ENCODE measurements around the gene CCDC88C. TPM values are rescaled to one million over a fixed set of nuclear protein-coding genes. Genes with fewer than 3 reads are reported as not detected.

Gene CCDC88C
- total and polyA plus RNA-seq, 8 donors = 26.2 to 41.8 (median 31.6) TPM

DNA sequence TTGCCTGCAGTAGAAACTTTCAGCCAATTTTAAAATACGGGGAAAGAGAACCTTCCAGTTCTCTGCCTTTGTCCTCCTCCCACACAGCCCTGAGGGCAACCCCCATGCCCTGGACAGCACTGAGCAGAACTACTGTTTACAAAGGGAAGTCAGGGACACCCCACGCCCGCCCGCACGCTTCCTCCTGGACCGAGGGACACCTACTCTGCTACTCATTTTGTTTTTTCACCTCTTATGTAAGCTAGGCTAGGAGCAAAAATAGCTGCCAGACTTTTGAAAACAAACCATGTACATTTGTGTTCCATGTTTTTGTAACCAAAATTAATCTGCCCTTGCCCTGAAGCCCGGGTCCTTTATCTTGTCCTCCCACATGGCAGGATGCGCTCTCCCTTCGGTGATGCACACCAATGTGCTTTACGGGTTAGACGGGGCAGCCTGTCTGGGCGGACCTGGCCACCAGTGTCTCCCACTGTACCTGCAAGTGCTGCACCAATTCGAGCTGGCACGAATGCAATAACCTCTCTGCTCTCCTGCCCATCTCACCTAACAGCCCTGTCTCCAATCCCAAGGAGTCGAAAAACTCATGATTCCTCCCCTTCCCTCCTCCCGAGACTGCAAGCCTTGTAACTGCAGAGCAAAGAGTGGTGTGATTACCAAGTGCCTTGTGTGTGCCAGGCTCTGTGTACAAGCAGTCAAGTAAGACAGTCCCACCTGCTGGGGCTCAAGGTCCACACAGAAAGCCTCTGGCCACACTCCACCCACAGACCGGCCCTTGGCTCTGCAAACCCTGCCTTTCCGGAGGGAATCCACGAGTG lies 85.2 kb downstream of the CCDC88C start:
- no peaks in the 10 kb centered on the region for H3K27me3 ChIP-seq
- no peaks in the 10 kb centered on the region for H3K9me3 ChIP-seq
- H3K36me3 ChIP-seq = peaks cover 0 to 37% of the 10 kb centered on the region in 2 donors
- ATAC-seq (peak; percentile 46), DNase-seq (peak in 2 of 4 donors; percentile 79 to 93)
- peak overlapping the region in 1 of 2 donors; percentile 28 for H3K27ac ChIP-seq
- peaks cover 26 to 45% of the 10 kb centered on the region in 2 donors for H3K4me1 ChIP-seq
- intact Hi-C loops (cut with DNase I) = no loop called here
- H3K4me3 ChIP-seq = no peak overlapping the region
- TF ChIP-seq, protein P1, sequence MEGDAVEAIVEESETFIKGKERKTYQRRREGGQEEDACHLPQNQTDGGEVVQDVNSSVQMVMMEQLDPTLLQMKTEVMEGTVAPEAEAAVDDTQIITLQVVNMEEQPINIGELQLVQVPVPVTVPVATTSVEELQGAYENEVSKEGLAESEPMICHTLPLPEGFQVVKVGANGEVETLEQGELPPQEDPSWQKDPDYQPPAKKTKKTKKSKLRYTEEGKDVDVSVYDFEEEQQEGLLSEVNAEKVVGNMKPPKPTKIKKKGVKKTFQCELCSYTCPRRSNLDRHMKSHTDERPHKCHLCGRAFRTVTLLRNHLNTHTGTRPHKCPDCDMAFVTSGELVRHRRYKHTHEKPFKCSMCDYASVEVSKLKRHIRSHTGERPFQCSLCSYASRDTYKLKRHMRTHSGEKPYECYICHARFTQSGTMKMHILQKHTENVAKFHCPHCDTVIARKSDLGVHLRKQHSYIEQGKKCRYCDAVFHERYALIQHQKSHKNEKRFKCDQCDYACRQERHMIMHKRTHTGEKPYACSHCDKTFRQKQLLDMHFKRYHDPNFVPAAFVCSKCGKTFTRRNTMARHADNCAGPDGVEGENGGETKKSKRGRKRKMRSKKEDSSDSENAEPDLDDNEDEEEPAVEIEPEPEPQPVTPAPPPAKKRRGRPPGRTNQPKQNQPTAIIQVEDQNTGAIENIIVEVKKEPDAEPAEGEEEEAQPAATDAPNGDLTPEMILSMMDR (IDR thresholded peaks at IDR 0.05) = no peak

DNA sequence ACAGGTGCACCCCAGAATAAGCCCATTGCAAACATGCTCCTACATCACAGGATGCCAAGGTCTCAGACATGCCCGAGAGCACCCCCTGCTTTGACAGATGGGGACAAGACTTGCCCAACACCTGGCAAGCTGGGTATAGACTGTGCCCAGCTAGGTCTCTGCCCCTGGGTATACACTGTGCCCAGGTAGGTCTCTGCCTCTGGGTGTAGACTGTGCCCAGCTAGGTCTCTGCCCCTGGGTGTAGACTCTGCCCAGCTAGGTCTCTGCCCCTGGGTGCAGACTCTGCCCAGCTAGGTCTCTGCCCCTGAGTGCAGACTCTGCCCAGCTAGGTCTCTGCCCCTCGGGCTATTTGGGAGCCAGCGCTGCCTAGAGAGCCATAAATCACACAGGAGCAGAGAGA lies 85.9 kb downstream of the CCDC88C start:
- no peak for DNase-seq
- H3K27me3 ChIP-seq = no peaks in the 10 kb centered on the region
- peaks cover 26 to 48% of the 10 kb centered on the region in 2 donors for H3K4me1 ChIP-seq
- peak; percentile 1 for ATAC-seq
- H3K36me3 ChIP-seq = peaks cover 0 to 30% of the 10 kb centered on the region in 2 donors
- H3K9me3 ChIP-seq = no peaks in the 10 kb centered on the region
- TF ChIP-seq, protein P1 (IDR thresholded peaks at IDR 0.05) = no peak
- H3K27ac ChIP-seq = peak overlapping the region in 1 of 2 donors; percentile 53
- no peak overlapping the region for H3K4me3 ChIP-seq
- intact Hi-C loops (cut with DNase I) = no loop called here

DNA sequence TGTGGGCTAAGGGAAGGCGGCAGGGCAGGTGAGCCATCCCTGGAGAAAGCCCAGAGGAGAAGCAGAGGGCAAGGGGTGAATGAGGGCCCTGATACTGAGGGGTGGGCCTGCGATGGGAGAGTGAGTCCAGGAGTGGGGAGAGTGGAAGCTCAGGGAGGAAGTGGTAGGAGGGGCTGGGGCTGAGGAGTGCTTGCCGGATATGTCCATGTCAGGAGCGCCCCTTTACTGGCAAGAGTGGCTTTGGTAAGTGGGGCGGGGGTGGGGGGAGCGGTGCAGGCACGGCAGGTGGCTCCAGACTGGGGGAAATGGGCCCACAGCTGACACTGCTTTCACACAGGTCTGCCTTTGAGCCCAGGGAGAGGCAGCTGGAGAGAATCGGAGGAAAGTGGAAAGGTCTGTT lies 86.8 kb downstream of the CCDC88C start:
- Histone ChIP-seq H3K9me3 (no peaks in the 10 kb centered on the region), H3K27ac (peak overlapping the region; percentile 33 to 53), H3K4me3 (no peak overlapping the region), H3K4me1 (peaks cover 26 to 57% of the 10 kb centered on the region in 2 donors), H3K36me3 (peaks cover 0 to 23% of the 10 kb centered on the region in 2 donors), H3K27me3 (no peaks in the 10 kb centered on the region)
- ATAC-seq (peak; percentile 70), DNase-seq (peak in 2 of 4 donors; percentile 30 to 49)
- TF ChIP-seq, protein P1 (IDR thresholded peaks at IDR 0.05) = no peak
- intact Hi-C loops (cut with DNase I) = no loop called here

DNA sequence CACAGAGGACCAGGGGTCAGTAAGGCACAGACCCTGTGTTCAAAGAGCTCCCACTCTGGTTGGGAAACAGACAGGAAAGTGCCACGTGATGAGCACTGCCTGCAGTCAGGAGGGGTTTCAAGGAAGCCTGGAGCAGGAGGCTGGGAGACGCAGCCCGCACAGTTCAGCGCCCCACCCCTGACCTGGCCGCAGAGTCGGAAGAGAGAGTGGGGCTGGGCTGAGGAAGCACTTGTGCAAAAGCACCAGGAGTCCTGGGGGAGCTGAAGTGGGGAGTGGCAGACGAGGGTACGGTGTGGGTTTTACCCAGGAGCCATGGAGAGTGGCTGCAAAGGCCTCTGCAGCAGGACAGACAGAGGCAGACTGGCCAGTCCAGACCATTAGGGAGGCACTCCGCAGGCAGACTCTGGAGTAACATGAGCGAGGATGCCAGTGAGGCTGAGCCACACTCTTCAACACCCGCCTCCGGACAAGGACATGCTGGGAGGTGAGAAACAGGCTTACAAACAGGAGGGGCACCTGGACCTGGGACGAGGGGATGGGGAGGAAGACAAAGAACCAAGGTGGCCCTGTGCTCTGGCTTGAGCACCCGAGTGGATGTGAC lies 87.4 kb downstream of the CCDC88C start:
- DNase-seq = peak in 2 of 4 donors; percentile 76 to 86
- Histone ChIP-seq H3K4me1 (peaks cover 32 to 63% of the 10 kb centered on the region in 2 donors), H3K4me3 (no peak overlapping the region), H3K27me3 (no peaks in the 10 kb centered on the region), H3K9me3 (no peaks in the 10 kb centered on the region), H3K27ac (peak overlapping the region; percentile 33 to 53), H3K36me3 (peaks cover 0 to 22% of the 10 kb centered on the region in 2 donors)
- intact Hi-C loops (cut with DNase I) = no loop called here
- peak; percentile 83 for ATAC-seq
- TF ChIP-seq, protein P1 (IDR thresholded peaks at IDR 0.05) = no peak

DNA sequence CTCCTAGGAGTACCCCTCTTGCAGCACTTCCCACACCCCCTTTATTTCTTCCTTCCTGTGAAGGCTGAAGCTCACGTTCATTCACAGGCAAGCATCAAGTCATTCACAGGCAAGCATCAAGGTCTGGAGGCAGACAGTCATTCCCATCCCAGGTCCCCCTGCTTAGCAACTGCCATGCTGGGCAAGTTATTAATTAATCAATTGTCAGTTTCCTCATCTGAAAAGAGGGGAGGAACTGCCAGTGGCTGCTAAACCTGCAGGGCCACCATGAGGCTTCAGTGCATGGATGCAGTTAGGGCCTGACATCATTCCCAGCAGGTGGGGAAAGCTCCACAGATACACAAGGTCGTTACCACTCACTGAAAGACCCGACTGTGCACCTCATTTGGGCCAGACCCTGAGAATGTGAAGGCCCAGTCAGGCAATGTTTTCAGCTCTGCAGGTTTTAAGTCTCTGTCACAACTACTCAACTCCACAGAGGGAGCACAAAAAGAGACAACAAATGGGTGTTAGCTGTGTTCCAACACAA lies 88.1 kb downstream of the CCDC88C start:
- DNase-seq (no peak), ATAC-seq (no peak)
- Histone ChIP-seq H3K4me3 (no peak overlapping the region), H3K27ac (peak overlapping the region in 1 of 2 donors; percentile 53), H3K36me3 (peaks cover 0 to 16% of the 10 kb centered on the region in 2 donors), H3K4me1 (peaks cover 37 to 70% of the 10 kb centered on the region in 2 donors), H3K9me3 (no peaks in the 10 kb centered on the region), H3K27me3 (no peaks in the 10 kb centered on the region)
- intact Hi-C loops (cut with DNase I) = loop anchor here in 1 of 2 donors (10.0 kb wide), 1 partner anchor 85 kb away; the partner anchor contains the start of gene CCDC88C
- TF ChIP-seq, protein P1 (IDR thresholded peaks at IDR 0.05) = no peak

All from left lung (tissue), 10 donors.